IPS-18c (cell line): ENCODE measurements around the gene AHNAK2.

Source experiments
- H3K4me3 ChIP-seq: 2 replicates; pipeline ENCODE4 v1.7.0; 2013; ENCODE audit warnings: low read depth, mild to moderate bottlenecking, low read length, moderate library complexity; ENCODE audit not compliant: insufficient read depth
- H3K9me3 ChIP-seq: one replicate; pipeline ENCODE4 v1.6.1; 2013; ENCODE audit warnings: mild to moderate bottlenecking, low read length, moderate library complexity; ENCODE audit not compliant: control insufficient read depth, insufficient read depth

Gene AHNAK2

DNA sequence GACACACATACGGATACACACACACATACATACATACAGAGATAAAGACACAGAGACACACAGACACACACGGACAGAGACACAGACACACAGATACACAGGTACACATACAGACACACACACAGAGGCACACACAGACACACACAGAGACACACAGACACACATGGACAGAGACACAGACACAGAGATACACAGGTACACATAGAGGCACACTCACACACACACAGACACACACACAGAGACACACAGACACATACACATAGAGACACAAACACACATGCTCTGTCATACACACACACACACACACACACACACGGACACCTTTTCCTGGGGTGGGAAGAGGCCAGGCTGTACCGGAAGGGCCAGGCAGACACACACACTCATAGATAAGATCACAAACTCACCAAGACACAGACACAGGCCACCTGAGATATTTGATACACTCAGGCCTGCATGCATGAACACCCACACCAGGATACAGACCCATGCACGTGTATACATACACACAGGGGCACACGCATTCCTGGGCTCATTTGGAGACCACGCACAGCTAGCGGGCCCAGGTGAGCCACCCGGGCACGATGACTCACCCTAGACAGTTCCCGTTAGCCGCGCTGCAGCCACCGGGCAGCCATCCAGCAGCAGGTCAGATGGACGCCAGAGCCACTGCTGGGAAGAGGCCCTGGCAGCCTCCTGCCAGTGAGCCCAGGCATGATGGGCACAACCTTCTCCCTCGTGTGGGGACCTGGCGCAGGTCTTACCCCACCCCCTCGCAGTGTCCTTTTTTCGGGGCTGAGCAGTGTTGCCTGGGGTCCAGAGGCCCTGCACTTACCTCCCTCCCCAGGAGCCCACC lies 1.8 kb upstream of the AHNAK2 start:
- Histone ChIP-seq H3K4me3 (no peak overlapping the region), H3K9me3 (no peaks in the 10 kb centered on the region)

- peak overlapping the region; percentile 41; the same call in 1 of the 2 replicates for H3K4me3 ChIP-seq
- no peaks in the 10 kb centered on the region for H3K9me3 ChIP-seq
These were observed 845 bp upstream of the AHNAK2 start for GRCh38 chr14:104978746-104979691.

- Histone ChIP-seq H3K4me3 (peak overlapping the region; percentile 48; the same call in 1 of the 2 replicates), H3K9me3 (no peaks in the 10 kb centered on the region)
These were observed 1.0 kb downstream of the AHNAK2 start for GRCh38 chr14:104977008-104977680.

- Histone ChIP-seq H3K9me3 (no peaks in the 10 kb centered on the region), H3K4me3 (no peak overlapping the region)
These were observed 1.8 kb downstream of the AHNAK2 start for GRCh38 chr14:104976198-104977007.

GRCh38 chr14:104975481-104976197 lies 2.5 kb downstream of the AHNAK2 start:
- no peak overlapping the region for H3K4me3 ChIP-seq
- H3K9me3 ChIP-seq = no peaks in the 10 kb centered on the region

DNA sequence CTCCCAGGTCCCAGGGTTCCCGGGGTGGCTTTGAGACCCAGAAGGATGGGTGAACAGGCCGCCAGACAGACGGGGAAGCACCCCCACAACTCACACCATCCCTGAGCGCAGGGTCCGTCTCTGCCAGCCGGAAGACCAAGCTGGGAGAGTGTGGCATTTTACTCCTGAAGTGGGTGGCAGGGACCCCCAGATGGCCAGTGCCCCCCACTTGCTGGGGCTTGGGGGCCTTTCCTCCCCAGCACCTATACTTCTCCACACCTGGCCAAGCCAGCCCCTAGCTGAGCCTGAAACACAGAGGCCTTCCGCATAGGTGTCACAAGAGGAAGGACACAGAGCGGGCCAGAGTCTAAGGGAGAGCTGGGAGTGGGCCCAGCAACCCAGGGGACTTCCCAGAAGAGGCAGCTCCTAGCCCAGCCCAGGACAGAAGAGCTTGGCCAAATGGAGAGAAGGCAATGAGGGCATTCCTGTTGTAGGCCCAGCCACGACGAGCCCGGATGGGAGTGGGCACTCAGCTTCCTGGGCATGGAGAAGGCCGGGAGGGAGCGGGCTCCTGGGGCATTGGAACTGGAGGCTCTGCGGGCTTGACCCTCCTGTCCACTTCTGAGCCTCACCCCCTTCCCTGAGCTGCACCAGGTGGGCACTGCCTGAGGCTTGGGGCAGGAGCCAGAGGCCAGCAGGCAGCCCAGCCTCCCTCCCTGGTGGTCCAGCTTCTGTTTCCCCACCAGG lies 3.3 kb downstream of the AHNAK2 start:
- Histone ChIP-seq H3K9me3 (no peaks in the 10 kb centered on the region), H3K4me3 (no peak overlapping the region)

GRCh38 chr14:104974146-104974541 lies 4.0 kb downstream of the AHNAK2 start:
- Histone ChIP-seq H3K9me3 (no peaks in the 10 kb centered on the region), H3K4me3 (no peak overlapping the region)

- H3K4me3 ChIP-seq = no peak overlapping the region
- no peaks in the 10 kb centered on the region for H3K9me3 ChIP-seq
These were observed 4.6 kb downstream of the AHNAK2 start for GRCh38 chr14:104973385-104974145.

DNA sequence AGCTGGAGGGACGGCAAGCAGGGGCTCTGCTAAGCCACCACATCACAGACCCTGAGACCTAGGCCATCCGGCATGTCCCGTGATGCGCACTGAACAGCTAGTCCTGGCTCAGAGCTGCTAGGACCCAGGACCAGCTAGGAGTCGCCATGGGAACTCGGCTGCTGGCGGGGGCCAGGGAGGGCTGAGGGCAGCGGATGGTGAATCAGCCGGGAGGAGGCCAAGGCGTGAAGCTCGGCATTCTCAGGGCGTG lies 5.1 kb downstream of the AHNAK2 start:
- no peaks in the 10 kb centered on the region for H3K9me3 ChIP-seq
- no peak overlapping the region for H3K4me3 ChIP-seq

DNA sequence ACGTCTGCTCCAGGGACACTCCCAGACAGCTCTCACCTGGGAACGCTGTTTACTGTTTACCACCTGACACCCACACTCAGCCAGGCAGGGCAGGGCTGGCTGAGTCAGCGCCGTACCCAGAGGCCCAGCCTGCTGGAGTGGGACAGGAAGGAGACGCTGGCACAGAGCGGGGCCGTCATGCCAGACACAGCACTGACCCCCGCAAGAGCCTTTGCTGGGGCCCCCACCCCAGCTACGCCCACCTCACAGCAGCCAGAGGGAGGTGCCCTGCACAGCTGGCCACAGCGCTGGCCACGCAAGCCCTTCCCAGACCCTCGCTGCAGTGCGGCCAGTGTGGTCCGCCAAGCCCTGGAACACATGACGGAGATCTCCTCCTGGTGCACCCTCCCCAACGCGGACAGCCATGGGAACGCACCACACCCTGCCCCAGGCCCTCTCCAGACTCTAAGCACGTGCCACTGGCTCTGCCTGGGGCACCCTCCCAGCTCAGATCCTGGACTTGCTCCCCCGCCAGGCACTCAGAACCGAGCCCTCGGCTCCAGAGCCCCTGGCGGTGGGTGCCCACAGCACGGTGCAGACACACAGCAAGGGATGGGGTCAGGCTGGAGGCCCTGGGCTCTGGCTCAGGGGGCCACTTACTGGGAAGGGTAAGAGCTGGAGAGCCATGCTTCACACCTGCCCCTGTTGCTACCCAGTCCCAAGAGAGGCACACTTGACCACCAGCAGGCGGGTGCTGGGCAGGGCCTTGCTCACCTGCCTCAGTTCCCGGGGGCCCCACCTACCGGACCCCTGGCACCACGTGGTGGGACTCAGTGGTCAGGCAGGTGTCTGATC lies 5.7 kb downstream of the AHNAK2 start:
- no peak overlapping the region for H3K4me3 ChIP-seq

GRCh38 chr14:104971447-104972240 lies 6.5 kb downstream of the AHNAK2 start:
- H3K9me3 ChIP-seq = no peaks in the 10 kb centered on the region
- no peak overlapping the region for H3K4me3 ChIP-seq

More for the DNA sequence above, 5.7 kb downstream of the AHNAK2 start:
- H3K9me3 ChIP-seq = no peaks in the 10 kb centered on the region

- Histone ChIP-seq H3K4me3 (no peak overlapping the region), H3K9me3 (no peaks in the 10 kb centered on the region)
These were observed 7.7 kb downstream of the AHNAK2 start for GRCh38 chr14:104970231-104971068.

- no peaks in the 10 kb centered on the region for H3K9me3 ChIP-seq
- H3K4me3 ChIP-seq = no peak overlapping the region
These were observed 8.4 kb downstream of the AHNAK2 start for GRCh38 chr14:104969741-104970230.
